ENCODE measurements around the gene CERT1.

The CERT1 gene

GRCh38 chr5:75439276-75439675 is 72.2 kb downstream of the CERT1 start:
- Histone ChIP-seq H3K9ac (ENCODE audit: low read depth, low read length) (no peak overlapping the region), H3K27me3 (ENCODE audit: insufficient read depth, low read length, poor library complexity) (no peaks in the 10 kb centered on the region), H3K4me2 (ENCODE audit: insufficient read depth, low read length) (no peak overlapping the region), H4K20me1 (ENCODE audit: insufficient read depth, low read length) (no peaks in the 10 kb centered on the region), H2AFZ (ENCODE audit: low read depth, low read length) (no peak overlapping the region), H3K79me2 (ENCODE audit: insufficient read depth, low read length) (0 out of 2 replicates have a peak, but pooled peaks cover 2% of the 10 kb centered on the region), H3K4me3 (ENCODE audit: low read depth in 1 of 2, low read length in 2 of 2) (no peak overlapping the region), H3K36me3 (ENCODE audit: insufficient read depth, low read length) (no peaks in the 10 kb centered on the region), H3K27ac (ENCODE audit: low read length) (no peak overlapping the region), H3K4me1 (ENCODE audit: insufficient read depth, low read length) (no peaks in the 10 kb centered on the region), H3K9me3 (ENCODE audit: insufficient read depth, low read length, severe bottlenecking) (no peaks in the 10 kb centered on the region)
- TF ChIP-seq EZH2 (IDR thresholded peaks at IDR 0.05; ENCODE audit: borderline replicate concordance, low read depth, low read length, severe bottlenecking), result no peak
- no peak for TF ChIP-seq CTCF (IDR thresholded peaks at IDR 0.05; ENCODE audit: borderline replicate concordance, extremely low read depth, low read length, poor library complexity, severe bottlenecking)
- DNase-seq (no peak), ATAC-seq (ENCODE audit: insufficient read depth, low read depth) (no peak)

GRCh38 chr5:75438722-75439121 is 72.7 kb downstream of the CERT1 start:
- DNase-seq (no peak), ATAC-seq (ENCODE audit: insufficient read depth, low read depth) (no peak)
- Histone ChIP-seq H2AFZ (ENCODE audit: low read depth, low read length) (no peak overlapping the region), H3K4me3 (ENCODE audit: low read depth in 1 of 2, low read length in 2 of 2) (no peak overlapping the region), H3K9ac (ENCODE audit: low read depth, low read length) (no peak overlapping the region), H3K79me2 (ENCODE audit: insufficient read depth, low read length) (0 out of 2 replicates have a peak, but pooled peaks cover 2% of the 10 kb centered on the region), H3K27me3 (ENCODE audit: insufficient read depth, low read length, poor library complexity) (no peaks in the 10 kb centered on the region), H3K4me2 (ENCODE audit: insufficient read depth, low read length) (no peak overlapping the region), H3K9me3 (ENCODE audit: insufficient read depth, low read length, severe bottlenecking) (no peaks in the 10 kb centered on the region), H3K27ac (ENCODE audit: low read length) (no peak overlapping the region), H4K20me1 (ENCODE audit: insufficient read depth, low read length) (no peaks in the 10 kb centered on the region), H3K36me3 (ENCODE audit: insufficient read depth, low read length) (no peaks in the 10 kb centered on the region), H3K4me1 (ENCODE audit: insufficient read depth, low read length) (no peaks in the 10 kb centered on the region)
- TF ChIP-seq EZH2 (IDR thresholded peaks at IDR 0.05; ENCODE audit: borderline replicate concordance, low read depth, low read length, severe bottlenecking), result no peak
- TF ChIP-seq CTCF (IDR thresholded peaks at IDR 0.05; ENCODE audit: borderline replicate concordance, extremely low read depth, low read length, poor library complexity, severe bottlenecking), result no peak

- no peaks in the 10 kb centered on the region for H3K27me3 ChIP-seq (ENCODE audit: insufficient read depth, low read length, poor library complexity)
- TF ChIP-seq EZH2 (IDR thresholded peaks at IDR 0.05; ENCODE audit: borderline replicate concordance, low read depth, low read length, severe bottlenecking), result no peak
- no peak for TF ChIP-seq CTCF (IDR thresholded peaks at IDR 0.05; ENCODE audit: borderline replicate concordance, extremely low read depth, low read length, poor library complexity, severe bottlenecking)
- H3K9me3 ChIP-seq (ENCODE audit: insufficient read depth, low read length, severe bottlenecking), result no peaks in the 10 kb centered on the region
- no peak overlapping the region for H3K9ac ChIP-seq (ENCODE audit: low read depth, low read length)
- H3K79me2 ChIP-seq (ENCODE audit: insufficient read depth, low read length), result no peaks in the 10 kb centered on the region
- H4K20me1 ChIP-seq (ENCODE audit: insufficient read depth, low read length), result no peaks in the 10 kb centered on the region
- ATAC-seq (ENCODE audit: insufficient read depth, low read depth) (no peak), DNase-seq (no peak)
- H3K4me3 ChIP-seq (ENCODE audit: low read depth in 1 of 2, low read length in 2 of 2), result no peak overlapping the region
- H3K4me1 ChIP-seq (ENCODE audit: insufficient read depth, low read length), result no peaks in the 10 kb centered on the region
- H3K4me2 ChIP-seq (ENCODE audit: insufficient read depth, low read length), result no peak overlapping the region
- no peaks in the 10 kb centered on the region for H3K36me3 ChIP-seq (ENCODE audit: insufficient read depth, low read length)
- H2AFZ ChIP-seq (ENCODE audit: low read depth, low read length), result no peak overlapping the region
- no peak overlapping the region for H3K27ac ChIP-seq (ENCODE audit: low read length)
Observed at GRCh38 chr5:75435096-75435495, 76.3 kb downstream of the CERT1 start.

Data from DND-41 (cell line).